Measurements from ENCODE around the gene PTPN23.

DNA sequence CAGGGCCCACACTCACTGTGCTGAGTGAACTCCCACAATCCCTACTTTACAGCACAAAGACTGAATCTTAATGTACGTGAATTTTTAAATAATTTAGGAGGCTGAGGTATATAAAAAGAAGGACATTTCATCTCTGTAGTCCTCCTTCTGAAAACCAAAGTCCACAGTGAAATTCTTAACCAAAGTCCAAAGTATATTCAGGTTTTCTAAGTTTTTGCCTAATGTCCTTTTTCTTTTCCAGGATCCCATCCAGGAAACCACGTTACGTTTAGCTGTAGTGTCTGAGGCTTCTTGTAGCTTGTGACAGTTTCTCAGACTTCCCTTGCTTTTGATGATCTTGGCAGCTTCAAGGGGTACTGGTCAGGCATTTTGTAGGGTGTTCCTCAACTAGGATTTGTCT lies 50.4 kb downstream of the PTPN23 start:
- TF ChIP-seq POLR2A (IDR thresholded peaks at IDR 0.05) = no peak
- TF ChIP-seq, protein P1, sequence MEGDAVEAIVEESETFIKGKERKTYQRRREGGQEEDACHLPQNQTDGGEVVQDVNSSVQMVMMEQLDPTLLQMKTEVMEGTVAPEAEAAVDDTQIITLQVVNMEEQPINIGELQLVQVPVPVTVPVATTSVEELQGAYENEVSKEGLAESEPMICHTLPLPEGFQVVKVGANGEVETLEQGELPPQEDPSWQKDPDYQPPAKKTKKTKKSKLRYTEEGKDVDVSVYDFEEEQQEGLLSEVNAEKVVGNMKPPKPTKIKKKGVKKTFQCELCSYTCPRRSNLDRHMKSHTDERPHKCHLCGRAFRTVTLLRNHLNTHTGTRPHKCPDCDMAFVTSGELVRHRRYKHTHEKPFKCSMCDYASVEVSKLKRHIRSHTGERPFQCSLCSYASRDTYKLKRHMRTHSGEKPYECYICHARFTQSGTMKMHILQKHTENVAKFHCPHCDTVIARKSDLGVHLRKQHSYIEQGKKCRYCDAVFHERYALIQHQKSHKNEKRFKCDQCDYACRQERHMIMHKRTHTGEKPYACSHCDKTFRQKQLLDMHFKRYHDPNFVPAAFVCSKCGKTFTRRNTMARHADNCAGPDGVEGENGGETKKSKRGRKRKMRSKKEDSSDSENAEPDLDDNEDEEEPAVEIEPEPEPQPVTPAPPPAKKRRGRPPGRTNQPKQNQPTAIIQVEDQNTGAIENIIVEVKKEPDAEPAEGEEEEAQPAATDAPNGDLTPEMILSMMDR (IDR thresholded peaks at IDR 0.05) = no peak

Data from body of pancreas (tissue), 4 donors.